Thyroid gland (tissue), 4 donors: ENCODE data around the gene DENND1B. TPM values are rescaled to one million over a fixed set of nuclear protein-coding genes. Genes with fewer than 3 reads are reported as not detected.

Source experiments
- DNase-seq, 2 donors: peaks; one replicate each; pipeline ENCODE4 v3.0.0-alpha.2; 2019
- H3K27ac ChIP-seq, 3 donors: fragments of 200-600 bp; sonication (generic); 1 replicate in 2 of 3; 2 replicates in 1 of 3; pipeline ENCODE4 v1.5.1; 2016 to 2019; ENCODE audit warnings: mild to moderate bottlenecking in 1 of 3, moderate library complexity in 1 of 3
- H3K27me3 ChIP-seq: fragments of 200-600 bp; sonication (generic); one replicate; pipeline ENCODE4 v1.5.1; 2019
- H3K36me3 ChIP-seq, 2 donors: fragments of 200-600 bp; sonication (generic); one replicate each; pipeline ENCODE4 v1.5.1; 2016 to 2019
- H3K4me1 ChIP-seq, 2 donors: fragments of 200-600 bp; sonication (generic); one replicate each; pipeline ENCODE4 v1.5.1; 2017 to 2019
- H3K4me3 ChIP-seq, 3 donors: fragments of 200-600 bp; sonication (generic); replicated peaks in 1 of 3; 1 replicate in 2 of 3; 2 replicates in 1 of 3; pipeline ENCODE4 v1.5.1; 2016; ENCODE audit warnings: mild to moderate bottlenecking in 1 of 3
- H3K9me3 ChIP-seq: fragments of 200-600 bp; sonication (generic); one replicate; pipeline ENCODE4 v1.5.1; 2017
- CTCF ChIP-seq, 6 experiments: fragments of 200-600 bp in 3 of 6; fragments of 450-650 bp in 3 of 6; sonication (generic) in 3 of 6; IDR thresholded peaks; one replicate each; pipeline ENCODE4 v1.5.1; 2016 to 2019; ENCODE audit warnings: antibody characterized with exemption in 6 of 6, mild to moderate bottlenecking in 2 of 6, inconsistent platforms in 1 of 6, moderate library complexity in 1 of 6
- POLR2A ChIP-seq, 2 donors: fragments of 450-650 bp; IDR thresholded peaks; one replicate each; pipeline ENCODE4 v1.6.1; 2017; ENCODE audit warnings: antibody characterized with exemption in 2 of 2, mild to moderate bottlenecking in 2 of 2, moderate library complexity in 1 of 2
- WGBS, 2 donors: methylation state at CpG; one replicate each; pipeline ENCODE4 v1.1.5; 2017; 5-methylcytosine and 5-hydroxymethylcytosine counted together
- intact Hi-C: fragments of 100-400 bp; cut with DNase I; formaldehyde crosslinking; loops from one replicate; pipeline ENCODE4 v1.15.1; 2023
- total RNA-seq, 4 donors: library from RNA; depleted of rRNA; stranded (reverse); fragments of >200 nt; gene quantifications; one replicate each; pipeline ENCODE4 v1.2.3, GENCODE V29; 2016

DENND1B gene
- total RNA-seq, 4 donors from 2014 or later = 17.5 to 32.3 (median 27.8) TPM

GRCh38 chr1:197541411-197541810, 233.9 kb downstream of the DENND1B start:
- Histone ChIP-seq H3K27ac (no peak overlapping the region), H3K4me3 (no peak overlapping the region), H3K9me3 (no peaks in the 10 kb centered on the region), H3K36me3 (no peaks in the 10 kb centered on the region), H3K4me1 (no peaks in the 10 kb centered on the region), H3K27me3 (no peaks in the 10 kb centered on the region)
- DNase-seq = no peak
- intact Hi-C loops = no loop called here
- no peak for TF ChIP-seq CTCF (IDR thresholded peaks at IDR 0.05)
- TF ChIP-seq POLR2A (IDR thresholded peaks at IDR 0.05) = no peak

- Histone ChIP-seq H3K27ac (no peak overlapping the region), H3K27me3 (no peaks in the 10 kb centered on the region), H3K4me1 (no peaks in the 10 kb centered on the region), H3K9me3 (no peaks in the 10 kb centered on the region), H3K36me3 (no peaks in the 10 kb centered on the region), H3K4me3 (no peak overlapping the region)
- intact Hi-C loops = no loop called here
- no peak for DNase-seq
- TF ChIP-seq POLR2A (IDR thresholded peaks at IDR 0.05) = no peak
- peak; percentile 6 to 84 (median 57) for TF ChIP-seq CTCF (IDR thresholded peaks at IDR 0.05)
- 62 to 66% methylated on average over 4 of the region's 4 CpGs for WGBS, 2 donors
Observed at GRCh38 chr1:197526736-197527371, 248.4 kb downstream of the DENND1B start.

- 41 to 46% methylated on average over 2 of the region's 2 CpGs for WGBS, 2 donors
- intact Hi-C loops = no loop called here
Observed at GRCh38 chr1:197521118-197521739, 254.1 kb downstream of the DENND1B start.

GRCh38 chr1:197519741-197520334, 255.4 kb downstream of the DENND1B start:
- no peak for DNase-seq
- Histone ChIP-seq H3K4me1 (no peaks in the 10 kb centered on the region), H3K9me3 (no peaks in the 10 kb centered on the region), H3K4me3 (no peak overlapping the region), H3K36me3 (no peaks in the 10 kb centered on the region), H3K27me3 (no peaks in the 10 kb centered on the region), H3K27ac (no peak overlapping the region)
- TF ChIP-seq POLR2A (IDR thresholded peaks at IDR 0.05) (no peak), CTCF (IDR thresholded peaks at IDR 0.05) (peak in 3 of 6 experiments; percentile 30 to 41 (median 35))
- intact Hi-C loops = no loop called here
- 96 to 98% methylated on average over 1 of the region's 1 CpG for WGBS, 2 donors

More at GRCh38 chr1:197521118-197521739, 254.1 kb downstream of the DENND1B start:
- TF ChIP-seq POLR2A (IDR thresholded peaks at IDR 0.05) (no peak), CTCF (IDR thresholded peaks at IDR 0.05) (peak in 4 of 6 experiments; percentile 18 to 56 (median 50))
- DNase-seq = no peak
- H3K27ac ChIP-seq = no peak overlapping the region
- no peaks in the 10 kb centered on the region for H3K27me3 ChIP-seq
- no peaks in the 10 kb centered on the region for H3K9me3 ChIP-seq
- H3K4me1 ChIP-seq = no peaks in the 10 kb centered on the region
- no peaks in the 10 kb centered on the region for H3K36me3 ChIP-seq
- no peak overlapping the region for H3K4me3 ChIP-seq

GRCh38 chr1:197515421-197515820, 259.9 kb downstream of the DENND1B start:
- TF ChIP-seq CTCF (IDR thresholded peaks at IDR 0.05) (no peak), POLR2A (IDR thresholded peaks at IDR 0.05) (no peak)
- 88 to 100% methylated on average over 1 of the region's 1 CpG for WGBS, 2 donors

More at GRCh38 chr1:197515421-197515820, 259.9 kb downstream of the DENND1B start:
- no peaks in the 10 kb centered on the region for H3K9me3 ChIP-seq
- no peak overlapping the region for H3K27ac ChIP-seq
- DNase-seq = no peak
- H3K36me3 ChIP-seq = peaks cover 0 to 3% of the 10 kb centered on the region in 2 donors
- H3K4me1 ChIP-seq = no peaks in the 10 kb centered on the region
- no peaks in the 10 kb centered on the region for H3K27me3 ChIP-seq
- intact Hi-C loops = no loop called here
- no peak overlapping the region for H3K4me3 ChIP-seq
